A673 (cell line): ENCODE data around the gene RPS6KA2.

Experiments used
- CTCF ChIP-seq: fragments of 300-800, 200-600 bp; sonication (generic); conservative IDR thresholded peaks from 2 replicates; pipeline ENCODE4 v1.5.1; 2017; ENCODE audit warnings: low read depth, mild to moderate bottlenecking, antibody characterized with exemption, low read length, moderate library complexity, mixed read lengths
- EZH2 ChIP-seq: fragments of 200-600 bp; sonication (generic); IDR thresholded peaks from 2 replicates; pipeline ENCODE4 v1.6.1; 2017; ENCODE audit warnings: borderline replicate concordance, low read depth, mild to moderate bottlenecking, mixed read lengths, antibody characterized with exemption, low read length; ENCODE audit not compliant: poor library complexity, severe bottlenecking

- no peak for TF ChIP-seq EZH2
- no peak for TF ChIP-seq CTCF
Observed at GRCh38 chr6:166543603-166544295, 83.3 kb downstream of the RPS6KA2 start.
